Lower leg skin (tissue), 4 donors: ENCODE data around the gene LRRC43. TPM values are rescaled to one million over a fixed set of nuclear protein-coding genes. Genes with fewer than 3 reads are reported as not detected.

Experiments
- DNase-seq, 2 donors: peaks; one replicate each; pipeline ENCODE4 v3.0.0-alpha.2; 2019; ENCODE audit warnings: low spot score in 2 of 2
- H3K4me3 ChIP-seq: fragments of 200-600 bp; sonication (generic); 2 replicates; pipeline ENCODE4 v1.5.1; 2017; ENCODE audit warnings: mild to moderate bottlenecking, low read depth; ENCODE audit not compliant: poor library complexity, severe bottlenecking
- CTCF ChIP-seq, 3 donors: fragments of 450-650 bp; IDR thresholded peaks; one replicate each; pipeline ENCODE4 v1.5.1; 2016; ENCODE audit warnings: antibody characterized with exemption in 3 of 3, mild to moderate bottlenecking in 3 of 3, moderate library complexity in 2 of 3
- POLR2A ChIP-seq, 2 donors: fragments of 450-650 bp; IDR thresholded peaks; one replicate each; pipeline ENCODE4 v1.6.1; 2016 to 2017; ENCODE audit warnings: antibody characterized with exemption in 2 of 2, mild to moderate bottlenecking in 1 of 2, moderate library complexity in 1 of 2
- WGBS, 2 donors: methylation state at CpG; one replicate each; pipeline ENCODE4 v1.1.5; 2018; 5-methylcytosine and 5-hydroxymethylcytosine counted together
- intact Hi-C: fragments of 100-400 bp; cut with DNase I; formaldehyde crosslinking; loops from one replicate; pipeline ENCODE4 v1.15.0; 2023; ENCODE audit warnings: low total_unique reads
- total RNA-seq, 4 donors: library from RNA; depleted of rRNA; stranded (reverse); fragments of >200 nt; gene quantifications; one replicate each; pipeline ENCODE4 v1.1.0, GENCODE V29; 2016

LRRC43 gene
- total RNA-seq, 4 donors from 2014 or later: 1.2 to 2.3 TPM; not detected in 2

- 83 to 92% methylated on average over 18 of the region's 18 CpGs for WGBS, 2 donors
- intact Hi-C loops: no loop called here
- DNase-seq: no peak
These were observed 1.6 kb downstream of the LRRC43 start for GRCh38 chr12:122184517-122184916.

GRCh38 chr12:122185079-122185478, 2.2 kb downstream of the LRRC43 start:
- no peak for TF ChIP-seq CTCF (IDR thresholded peaks at IDR 0.05)
- TF ChIP-seq POLR2A (IDR thresholded peaks at IDR 0.05): no peak
- DNase-seq: no peak
- no peak overlapping the region for H3K4me3 ChIP-seq
- intact Hi-C loops: no loop called here
- 90 to 95% methylated on average over 7 of the region's 7 CpGs for WGBS, 2 donors

More at GRCh38 chr12:122184517-122184916, 1.6 kb downstream of the LRRC43 start:
- no peak for TF ChIP-seq POLR2A (IDR thresholded peaks at IDR 0.05)
- no peak for TF ChIP-seq CTCF (IDR thresholded peaks at IDR 0.05)
- H3K4me3 ChIP-seq: no peak overlapping the region

DNA sequence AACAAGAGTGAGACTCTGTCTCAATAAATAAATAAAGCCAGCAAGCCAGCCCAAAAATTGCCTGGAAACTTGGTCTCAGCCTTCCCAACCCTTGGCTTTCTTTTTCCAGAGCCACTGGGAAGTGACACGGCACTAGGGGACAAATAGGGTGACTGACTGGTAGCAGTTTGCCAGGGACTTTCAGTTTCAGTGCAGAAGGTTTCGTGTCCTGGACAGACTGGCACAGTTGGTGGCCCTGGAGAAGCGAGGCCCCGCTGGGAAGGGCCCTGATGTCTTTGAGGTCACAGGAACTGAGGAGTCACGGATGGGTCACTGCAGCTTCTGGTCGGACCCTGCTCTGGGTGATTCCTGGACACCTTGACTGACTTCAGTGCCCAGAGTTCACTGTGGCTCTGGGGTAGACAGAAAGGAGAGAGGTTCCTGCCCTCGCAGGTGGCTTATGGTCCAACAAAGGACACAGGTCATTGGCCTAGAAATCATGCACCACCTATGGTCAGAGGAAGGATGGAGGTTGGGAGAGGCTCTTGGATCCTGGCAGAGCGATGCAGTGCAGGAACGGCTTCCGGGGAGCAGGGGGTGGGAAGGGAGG, 2.7 kb downstream of the LRRC43 start:
- no peak for DNase-seq
- no peak for TF ChIP-seq CTCF (IDR thresholded peaks at IDR 0.05)
- no peak for TF ChIP-seq POLR2A (IDR thresholded peaks at IDR 0.05)
- no peak overlapping the region for H3K4me3 ChIP-seq
- intact Hi-C loops: no loop called here
- 85 to 91% methylated on average over 10 of the region's 10 CpGs for WGBS, 2 donors

DNA sequence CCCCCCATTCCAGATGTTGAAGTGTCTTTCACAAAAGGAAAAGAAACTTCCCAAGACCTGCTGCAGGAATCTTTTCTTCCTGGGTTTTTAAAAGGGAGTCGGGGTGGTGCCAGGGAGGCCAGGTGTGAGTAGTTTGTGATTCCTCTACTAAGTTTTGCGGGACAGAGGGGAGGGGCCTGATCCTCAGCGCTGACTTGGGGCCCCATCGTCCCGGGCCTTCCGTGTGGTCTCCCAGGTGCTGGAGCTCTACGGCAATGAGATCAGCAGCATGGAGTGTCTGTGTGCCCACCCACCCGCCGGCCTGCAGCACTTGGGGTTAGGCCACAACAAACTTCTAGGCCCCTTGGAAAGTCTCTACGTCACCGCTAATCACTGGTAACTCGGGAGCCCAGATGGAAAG, 4.5 kb downstream of the LRRC43 start:
- 58 to 64% methylated on average over 12 of the region's 12 CpGs for WGBS, 2 donors
- H3K4me3 ChIP-seq: no peak overlapping the region
- TF ChIP-seq CTCF (IDR thresholded peaks at IDR 0.05) (no peak), POLR2A (IDR thresholded peaks at IDR 0.05) (no peak)
- intact Hi-C loops: no loop called here
- DNase-seq: no peak

DNA sequence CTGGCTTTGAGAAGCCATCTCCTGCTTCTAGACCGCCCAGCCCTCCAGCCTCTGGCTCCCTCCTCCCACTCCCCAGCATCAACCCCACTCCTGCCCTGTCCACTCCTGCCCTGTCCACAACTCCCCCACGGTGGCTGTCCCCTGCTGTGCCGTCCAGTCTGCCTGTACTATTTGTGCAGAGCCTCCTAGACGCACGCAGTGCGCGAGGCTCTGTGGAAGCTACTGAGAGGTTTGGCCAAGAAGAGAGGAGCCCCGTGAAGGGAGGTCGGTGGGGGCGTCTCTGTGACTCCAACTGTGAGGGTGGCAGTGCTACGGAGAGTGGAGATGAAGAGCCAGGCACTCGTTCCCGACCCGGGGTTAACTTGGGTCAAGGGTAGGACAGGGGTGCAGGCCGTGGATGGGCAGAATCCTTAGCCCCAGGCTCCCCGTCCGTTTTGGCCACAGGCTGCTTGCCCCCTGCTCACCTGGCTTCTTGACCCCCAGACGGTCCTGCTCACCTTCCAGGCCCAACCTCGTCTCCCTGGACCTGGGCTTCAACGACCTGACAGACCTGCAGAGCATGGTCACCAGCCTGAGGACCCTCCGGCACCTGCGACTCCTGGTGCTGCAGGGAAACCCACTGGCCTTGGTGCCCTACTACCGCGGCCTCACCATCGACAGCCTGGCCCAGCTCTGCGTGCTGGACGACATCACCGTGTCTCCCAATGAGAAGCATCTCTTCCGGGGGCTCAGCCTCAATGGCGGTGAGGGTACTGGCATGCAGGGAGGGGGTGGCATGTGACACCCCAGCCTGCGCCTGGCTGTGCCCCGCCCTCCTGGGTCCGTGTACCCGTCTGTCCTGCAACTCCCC, 6.9 kb downstream of the LRRC43 start:
- TF ChIP-seq CTCF (IDR thresholded peaks at IDR 0.05): no peak
- TF ChIP-seq POLR2A (IDR thresholded peaks at IDR 0.05): no peak
- no peak for DNase-seq
- intact Hi-C loops: no loop called here
- H3K4me3 ChIP-seq: no peak overlapping the region
- WGBS, 2 donors: 80 to 86% methylated on average over 33 to 34 of the region's 34 CpGs
